Ramos (cell line): ENCODE data around the gene AFG3L2.
"Not testable (repeated sequence)": the region's sequence is repeated elsewhere in the genome, so short reads cannot be mapped to it uniquely, and the experiment has no call there.

Experiments used
- in situ Hi-C: fragments of 300-500 bp; cut with MboI; formaldehyde crosslinking; loops from one replicate; pipeline ENCODE4 v1.14.3; 2022; ENCODE audit warnings: low sequenced_read_pairs; ENCODE audit not compliant: unreplicated experiment

Gene AFG3L2

DNA sequence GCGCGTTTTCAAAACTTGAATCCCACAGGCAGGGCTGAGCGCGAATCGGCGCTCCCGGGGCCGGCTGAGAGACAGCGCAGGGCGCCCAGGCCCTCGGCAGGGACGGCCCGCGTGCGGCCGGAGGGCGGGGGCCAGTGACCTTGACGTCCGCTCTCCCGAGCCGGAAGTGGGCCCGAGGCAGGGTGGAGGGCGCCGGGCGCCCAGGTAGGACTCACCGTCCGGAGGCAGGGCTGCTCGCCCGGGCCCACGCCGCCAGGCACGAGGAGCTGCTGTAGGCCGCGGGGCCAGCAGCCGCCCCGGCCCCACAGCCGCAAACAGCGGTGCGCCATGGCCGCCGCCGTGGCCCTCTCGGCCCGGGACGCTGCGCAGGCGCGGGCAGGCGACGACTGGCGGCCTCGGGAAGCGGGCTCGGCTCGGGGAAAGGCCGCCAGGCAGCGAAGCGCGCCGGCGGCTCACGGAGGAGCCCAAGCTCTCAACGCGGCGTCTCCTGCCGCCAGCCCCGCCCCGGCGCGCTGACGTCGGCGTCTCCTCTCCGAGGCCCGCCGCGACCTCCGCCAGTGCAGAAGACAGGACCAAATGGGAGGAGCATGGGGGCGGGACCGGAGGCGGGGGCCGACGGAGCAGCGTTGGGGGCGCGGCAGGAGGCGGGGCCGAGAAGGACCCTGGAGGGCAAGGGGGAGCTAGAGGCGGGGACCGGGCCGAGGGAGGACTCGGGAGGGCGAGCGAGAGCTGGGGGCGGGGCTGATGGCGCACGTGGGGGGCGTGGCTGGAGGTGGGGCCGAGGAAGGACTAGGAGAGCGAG, at the start of gene AFG3L2:
Gene AFG3L2 (minus strand): TSS at position 474 of the 802 bp plus-strand sequence. CDS start 145 bp downstream, at position 329.
- in situ Hi-C loops, result loop anchor here (5.0 to 25.0 kb wide), 2 partner anchors 40 to 560 kb away; partner anchors contain the start of gene SEH1L

DNA sequence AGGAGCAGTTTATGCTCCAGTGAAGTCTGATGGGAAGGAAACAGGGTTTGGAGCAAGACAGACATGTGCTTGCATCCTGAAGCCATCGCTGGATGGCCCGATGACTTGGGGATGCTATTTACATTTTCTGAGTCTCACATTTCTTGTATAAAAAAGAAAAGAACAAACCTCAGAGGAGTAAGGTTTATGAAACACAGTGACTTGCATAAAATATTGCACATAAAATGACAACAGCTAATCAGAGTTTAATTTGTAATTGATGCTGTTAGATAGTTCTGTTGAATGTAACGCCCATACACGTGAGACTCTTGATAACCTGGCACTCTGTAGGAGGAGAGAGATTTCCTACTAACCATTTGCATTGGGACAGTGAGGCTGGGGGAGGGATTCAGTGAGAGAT, 47.2 kb upstream of the AFG3L2 start:
- in situ Hi-C loops, result no loop called here

DNA sequence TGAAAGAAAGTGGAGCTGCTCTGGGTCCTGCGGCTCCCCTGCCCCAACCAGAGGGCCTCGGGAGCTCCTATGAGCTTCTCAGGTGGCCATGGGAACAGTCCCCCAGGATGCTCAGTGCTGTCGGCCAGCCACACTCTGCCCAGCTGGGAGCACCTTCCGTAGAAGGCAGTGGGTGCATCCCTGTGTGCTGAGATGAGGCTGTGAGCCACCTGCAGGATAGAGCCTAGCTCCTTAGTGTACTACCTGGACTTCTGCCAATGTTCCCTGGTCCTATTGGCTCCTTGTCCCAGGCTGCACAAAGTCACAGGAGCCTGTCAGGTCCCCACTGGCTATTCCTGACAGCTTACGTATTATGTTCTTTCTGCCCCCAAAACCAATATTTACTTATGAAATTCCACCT, 46.8 kb upstream of the AFG3L2 start:
- in situ Hi-C loops, result no loop called here

DNA sequence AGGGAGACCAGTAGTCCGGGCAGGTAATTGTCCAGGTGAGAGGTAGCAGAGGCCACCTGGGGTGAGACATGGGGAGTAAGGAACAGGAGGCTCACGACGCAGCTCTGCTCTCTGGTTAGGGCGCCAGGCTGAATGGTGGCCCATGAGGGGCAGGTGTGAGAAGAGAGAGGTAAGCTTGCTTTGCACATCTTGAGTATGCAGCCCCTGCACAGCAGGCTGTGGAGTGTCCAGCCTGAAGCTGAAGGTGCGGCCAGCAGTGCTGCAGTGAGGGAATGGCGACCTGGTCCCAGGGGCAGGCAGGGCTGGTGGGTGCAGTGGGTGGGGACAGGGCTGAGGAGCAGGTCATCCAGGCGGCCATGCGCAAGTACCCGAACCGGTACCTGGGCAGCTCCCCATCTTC, 46.4 kb upstream of the AFG3L2 start:
- in situ Hi-C loops, result no loop called here

DNA sequence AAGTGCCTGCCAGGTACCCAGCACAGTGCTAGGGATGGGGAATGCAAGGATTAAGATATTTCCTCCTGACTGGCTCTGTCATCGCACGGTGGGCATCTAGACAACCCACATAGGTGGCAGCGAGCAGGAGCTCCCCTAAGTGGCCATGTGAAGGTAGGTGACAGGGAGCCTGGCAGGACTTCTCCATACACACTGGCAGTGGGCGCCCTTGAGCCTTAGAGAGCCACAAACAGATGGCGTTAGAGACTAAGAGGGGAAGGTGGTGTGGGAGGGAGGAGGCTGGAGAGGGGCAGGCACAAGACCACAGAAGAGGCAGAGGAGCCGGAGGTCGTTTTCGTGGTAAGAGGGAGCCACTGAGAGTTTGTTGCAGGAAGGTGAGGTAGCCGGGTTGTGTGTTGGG, 45.9 kb upstream of the AFG3L2 start:
- in situ Hi-C loops, result no loop called here

DNA sequence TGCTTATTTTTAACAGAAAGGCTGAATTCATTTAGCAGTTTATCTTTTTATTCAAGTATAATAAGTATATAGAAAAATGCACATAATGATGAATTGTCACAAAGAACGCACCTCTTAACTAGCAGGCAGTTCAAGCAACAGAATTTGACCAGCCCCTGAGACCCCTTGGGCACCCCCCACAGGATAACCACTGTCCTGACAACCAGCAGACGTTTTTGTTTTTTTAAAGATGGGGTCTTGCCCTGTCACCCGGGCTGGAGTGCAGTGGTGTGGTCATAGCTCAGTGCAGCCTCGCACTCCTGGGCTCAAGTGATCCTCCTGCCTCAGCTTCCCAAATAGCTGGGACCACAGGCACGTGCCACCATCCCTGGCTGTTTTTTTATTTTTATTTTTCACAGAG, 44.7 kb upstream of the AFG3L2 start:
- in situ Hi-C loops, result no loop called here

DNA sequence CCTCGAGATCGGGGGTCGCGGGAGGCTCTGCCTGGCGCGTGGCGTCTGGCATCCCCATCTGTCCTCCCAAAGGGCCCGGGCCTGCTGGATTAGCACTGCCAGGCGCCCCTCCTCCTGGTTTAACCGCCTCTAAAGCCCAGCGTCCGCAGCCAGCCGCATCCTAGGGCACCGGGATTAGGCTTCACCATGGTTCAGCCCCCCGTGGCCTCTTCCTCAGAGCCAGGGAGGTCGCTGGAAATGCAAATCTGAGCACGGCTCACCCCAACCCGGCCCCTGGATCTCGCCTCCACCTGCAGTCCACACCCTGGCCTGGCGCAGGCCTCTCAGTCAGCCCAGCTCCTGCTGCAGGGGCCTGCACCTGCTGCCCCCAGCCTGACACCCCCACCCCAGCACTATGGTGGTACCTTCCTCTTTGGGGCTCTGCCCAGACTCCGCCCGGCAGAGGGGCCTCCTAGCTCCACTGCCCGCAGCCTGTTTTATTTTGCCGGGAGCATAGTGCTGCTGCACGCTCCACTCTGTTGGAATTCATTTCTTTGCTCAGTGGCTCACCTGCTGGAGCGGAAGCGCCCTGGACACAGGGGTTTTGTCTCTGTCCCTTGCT, 43.9 kb upstream of the AFG3L2 start:
- in situ Hi-C loops, result no loop called here

DNA sequence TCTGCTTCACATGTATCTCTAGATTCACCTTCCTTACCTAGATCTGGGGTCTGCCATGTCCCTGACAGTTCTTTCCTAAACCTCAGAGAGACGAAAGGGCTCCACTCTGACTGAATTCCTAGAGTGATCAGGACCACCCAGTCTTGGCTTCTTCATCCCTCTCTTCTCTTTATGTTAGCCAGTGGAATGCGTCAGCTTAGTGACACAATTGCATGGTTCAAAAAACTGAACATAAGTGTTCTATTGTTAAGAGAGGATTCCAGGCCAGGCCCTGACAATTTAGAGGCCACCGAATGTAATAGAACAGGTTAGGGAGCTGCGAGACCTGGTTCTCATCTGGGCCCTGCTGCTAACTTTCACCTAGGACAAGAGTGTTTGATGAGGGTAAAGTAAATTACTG, 40.7 kb upstream of the AFG3L2 start:
- in situ Hi-C loops, result loop anchor here (5.0 kb wide), 1 partner anchor 40 kb away; the partner anchor contains the start of gene AFG3L2

DNA sequence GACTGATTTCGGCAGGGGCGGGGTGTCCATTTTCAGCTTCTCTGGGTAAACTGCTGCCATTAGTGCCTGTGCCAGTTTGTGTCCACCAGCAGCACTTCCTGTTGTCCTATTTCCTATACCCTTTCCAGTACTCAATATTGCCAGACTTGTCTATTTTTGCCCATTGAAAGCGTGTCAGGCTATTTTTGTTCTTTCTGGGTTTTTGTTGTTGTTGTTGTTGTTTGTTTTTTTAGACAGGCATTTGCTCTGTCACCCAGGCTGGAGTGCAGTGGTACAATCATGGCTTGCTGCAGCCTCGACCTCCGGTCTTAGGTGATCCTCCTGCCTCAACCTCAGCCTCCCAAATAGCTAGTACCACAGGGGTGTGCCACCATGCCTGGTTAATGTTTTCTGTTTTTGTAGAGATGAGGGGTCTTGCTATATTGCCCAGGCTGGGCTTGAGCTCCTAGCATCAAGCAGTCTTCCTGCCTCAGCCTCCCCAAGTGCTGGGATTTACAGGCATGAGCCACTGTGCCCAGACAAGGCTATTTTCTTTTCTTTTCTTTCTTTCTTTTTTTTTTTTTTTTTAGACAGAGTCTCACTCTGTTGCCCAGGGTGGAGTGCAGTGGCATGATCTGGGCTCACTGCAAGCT, 39.2 kb upstream of the AFG3L2 start:
- in situ Hi-C loops, result loop anchor here (5.0 kb wide), 1 partner anchor 39 kb away; the partner anchor contains the start of gene AFG3L2

DNA sequence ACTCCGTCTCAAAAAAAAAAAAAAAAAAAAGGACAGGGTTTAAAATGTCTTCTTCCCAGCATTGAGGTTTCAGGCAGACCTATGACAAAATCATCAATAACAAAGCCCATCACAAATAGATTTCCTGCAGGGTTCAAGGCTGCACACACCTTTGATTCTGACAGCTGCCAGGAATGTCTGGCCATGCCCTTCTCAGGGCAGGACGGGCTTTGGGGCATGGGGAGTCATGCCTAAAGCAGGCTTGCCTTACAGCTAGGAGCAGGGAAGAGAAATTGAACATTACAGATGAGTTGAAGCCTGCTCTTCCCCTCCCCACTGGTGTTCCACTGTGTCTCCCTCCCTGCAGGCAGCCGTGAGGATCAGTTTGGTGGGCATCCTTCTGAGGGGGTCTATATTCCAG, 34.4 kb upstream of the AFG3L2 start:
- in situ Hi-C loops, result no loop called here

DNA sequence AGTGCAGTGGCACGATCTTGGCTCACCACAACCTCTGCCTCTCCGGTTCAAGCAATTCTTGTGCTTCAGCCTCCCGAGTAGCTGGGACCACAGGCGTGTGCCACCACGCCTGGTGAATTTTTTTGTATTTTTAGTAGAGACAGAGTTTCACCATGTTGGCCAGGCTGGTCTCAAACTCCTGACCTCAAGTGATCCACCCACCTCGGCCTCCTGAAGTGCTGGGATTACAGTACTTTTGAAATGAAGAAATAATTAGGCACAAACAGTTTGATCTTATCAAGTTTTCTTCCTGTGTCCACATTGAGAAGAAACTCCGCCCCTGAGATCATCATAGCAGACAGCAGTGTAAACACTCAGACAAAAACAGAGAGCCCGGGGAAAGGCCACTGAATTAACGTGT, 33.7 kb upstream of the AFG3L2 start:
- in situ Hi-C loops, result not testable (repeated sequence)

DNA sequence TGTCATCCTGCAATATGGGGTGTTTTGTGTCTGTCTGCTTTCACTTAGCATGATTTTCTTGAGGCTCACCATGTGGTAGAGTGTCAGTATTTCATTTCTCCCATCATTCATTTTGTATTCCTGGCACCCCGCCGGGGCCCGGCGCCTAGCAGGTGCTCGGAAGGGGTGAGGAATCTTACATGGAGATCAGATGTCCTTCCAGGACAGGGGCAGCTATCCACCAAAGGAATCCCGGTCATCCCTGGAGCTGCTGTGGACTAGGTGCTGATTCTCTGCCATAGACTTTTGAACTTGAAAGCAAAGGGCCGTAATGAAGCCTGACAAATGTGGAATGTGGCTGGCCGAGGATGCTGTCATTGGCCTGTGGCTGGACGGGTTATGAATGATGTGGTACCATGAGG, 33.1 kb upstream of the AFG3L2 start:
- in situ Hi-C loops, result no loop called here

DNA sequence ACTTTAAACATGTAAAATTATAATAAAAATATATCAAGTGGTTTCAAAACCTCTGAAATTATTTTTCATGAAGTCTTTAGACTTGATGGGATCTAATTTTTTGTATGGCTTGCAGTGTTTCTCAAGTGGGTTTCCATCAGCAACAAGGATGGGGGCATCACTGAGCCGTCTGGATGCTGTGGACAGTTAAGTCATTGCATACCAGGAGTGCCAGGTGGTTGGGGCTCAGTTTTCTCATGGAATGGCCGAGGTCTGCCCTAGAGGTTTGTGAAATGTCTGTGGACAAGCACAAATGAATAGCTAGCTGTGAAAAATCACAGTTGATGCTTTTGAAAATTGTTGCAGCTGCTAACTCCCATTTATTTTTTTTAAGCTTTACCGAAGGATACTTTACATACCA, 32.4 kb upstream of the AFG3L2 start:
- in situ Hi-C loops, result no loop called here

DNA sequence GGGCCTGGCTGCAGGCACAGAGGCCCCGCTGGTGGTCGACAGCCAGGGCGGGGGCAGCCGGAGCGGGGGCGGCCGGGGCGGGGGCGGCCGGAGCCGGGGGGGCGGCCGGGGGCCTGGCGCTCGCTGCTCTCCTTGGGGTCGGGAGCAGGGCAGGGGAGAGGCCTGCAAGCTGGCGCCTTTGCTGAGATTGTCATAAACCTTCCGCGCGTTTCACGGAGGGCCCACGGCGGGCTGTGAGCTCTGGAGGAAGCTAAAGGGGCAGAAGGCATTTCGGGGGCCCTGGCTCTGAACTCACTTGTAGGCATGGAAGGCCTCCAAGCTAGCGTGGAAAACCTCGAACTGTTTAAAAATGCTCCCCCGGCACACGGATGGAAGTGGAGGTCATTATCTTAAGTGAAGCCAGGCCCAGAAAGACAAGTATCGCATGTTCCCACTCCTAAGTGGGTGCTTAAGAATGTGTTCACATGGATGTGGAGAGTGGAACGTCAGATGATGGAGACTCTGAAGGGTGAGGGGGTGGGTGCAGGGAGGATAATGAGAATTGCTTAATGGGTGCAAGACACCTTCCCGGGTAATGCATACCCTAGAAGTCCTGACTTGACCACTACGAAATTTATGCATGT, 31.3 kb upstream of the AFG3L2 start:
- in situ Hi-C loops, result no loop called here

DNA sequence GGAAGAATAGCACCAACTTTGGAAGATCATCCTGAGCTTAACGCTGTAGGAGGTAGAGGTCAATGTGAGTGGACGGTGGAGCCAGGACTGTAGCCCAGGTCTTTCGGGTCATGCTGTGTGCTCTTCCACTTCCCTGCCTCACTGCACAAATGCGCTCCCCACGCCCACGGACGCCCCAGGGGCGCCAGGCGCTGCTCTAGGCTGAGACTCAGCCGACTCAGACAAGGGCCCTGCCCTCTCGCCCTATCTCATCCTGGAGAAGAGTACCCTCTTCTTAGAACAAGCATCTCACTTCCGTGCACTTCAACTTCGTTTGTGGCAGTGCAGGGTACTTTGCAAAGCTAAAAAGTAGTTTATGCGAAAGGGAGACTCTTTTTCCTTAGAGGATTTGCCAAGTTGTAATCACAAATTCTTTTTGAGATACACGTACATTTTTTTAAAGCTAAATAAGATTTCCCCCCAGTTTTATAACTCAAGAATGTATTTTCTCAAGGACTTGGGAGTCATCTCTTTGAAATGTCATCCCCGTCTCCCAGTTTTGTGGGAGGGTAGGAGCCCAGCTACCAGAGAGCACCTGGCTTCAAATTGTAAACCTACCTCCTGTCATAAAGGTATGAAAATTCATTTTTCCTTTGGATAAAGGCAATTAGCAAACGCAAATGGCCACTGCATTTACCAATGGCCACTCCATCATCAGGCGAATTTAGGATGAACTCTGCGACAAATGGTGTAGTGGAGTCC, 29.5 kb upstream of the AFG3L2 start:
- in situ Hi-C loops, result no loop called here

DNA sequence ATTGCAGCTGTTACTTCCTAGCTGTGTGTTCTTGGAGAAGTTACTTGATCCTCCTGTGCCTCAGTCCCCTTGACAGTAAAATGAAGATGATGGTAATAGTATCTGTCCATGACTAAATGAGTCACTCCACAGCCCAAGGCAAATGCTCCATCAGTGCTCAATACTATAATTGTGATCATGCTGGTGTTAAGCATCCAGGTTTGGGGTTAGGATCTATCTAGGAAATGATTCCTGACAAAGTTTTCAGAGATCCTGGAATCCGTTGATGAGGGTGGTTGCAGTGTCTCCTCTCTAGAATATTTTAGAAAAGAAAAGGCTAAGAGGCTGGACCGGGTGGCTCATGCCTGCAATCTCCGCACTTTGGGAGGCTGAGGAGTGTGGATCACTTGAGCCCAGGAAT, 28.0 kb upstream of the AFG3L2 start:
- in situ Hi-C loops, result no loop called here

DNA sequence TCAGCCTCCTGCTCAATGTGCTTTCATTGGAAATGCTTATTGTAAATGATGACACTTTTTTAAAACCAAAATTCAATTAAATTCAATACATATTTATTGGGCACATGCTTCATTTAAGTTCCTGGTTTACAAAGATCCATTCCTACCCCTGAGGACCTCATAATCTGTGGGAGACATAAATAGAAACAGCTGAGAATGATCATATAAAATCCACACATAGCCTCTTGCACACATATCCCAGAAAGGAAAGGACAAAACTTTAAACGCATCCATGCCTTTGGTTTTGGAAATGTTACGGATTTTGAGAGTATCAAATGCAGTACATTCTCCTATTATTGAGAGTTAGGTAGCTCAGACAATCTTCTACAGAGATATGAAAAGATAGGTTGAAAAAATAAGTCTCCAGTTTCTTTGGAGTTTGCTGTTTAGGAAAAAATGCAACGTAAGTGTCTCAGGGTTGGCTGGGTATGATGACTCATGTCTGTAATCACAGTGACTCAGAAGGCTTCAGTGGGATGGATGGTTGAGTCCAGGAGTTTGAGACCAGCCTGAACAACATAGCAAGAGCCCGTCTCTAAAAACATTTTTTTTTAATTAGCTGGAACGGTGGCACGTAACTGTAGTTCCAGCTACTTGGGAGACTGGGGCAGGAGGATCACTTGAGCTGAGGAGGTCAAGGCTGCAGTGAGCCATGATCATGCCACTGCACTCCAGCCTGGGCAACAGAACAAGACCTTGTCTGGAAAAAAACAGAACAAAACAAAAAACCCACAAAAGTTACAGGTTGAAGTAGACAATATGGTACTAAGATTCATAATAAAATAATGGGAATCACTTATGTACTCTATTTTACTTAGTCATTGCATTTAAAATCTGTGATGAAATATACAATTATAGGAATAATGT, 26.8 kb upstream of the AFG3L2 start:
- in situ Hi-C loops, result no loop called here

DNA sequence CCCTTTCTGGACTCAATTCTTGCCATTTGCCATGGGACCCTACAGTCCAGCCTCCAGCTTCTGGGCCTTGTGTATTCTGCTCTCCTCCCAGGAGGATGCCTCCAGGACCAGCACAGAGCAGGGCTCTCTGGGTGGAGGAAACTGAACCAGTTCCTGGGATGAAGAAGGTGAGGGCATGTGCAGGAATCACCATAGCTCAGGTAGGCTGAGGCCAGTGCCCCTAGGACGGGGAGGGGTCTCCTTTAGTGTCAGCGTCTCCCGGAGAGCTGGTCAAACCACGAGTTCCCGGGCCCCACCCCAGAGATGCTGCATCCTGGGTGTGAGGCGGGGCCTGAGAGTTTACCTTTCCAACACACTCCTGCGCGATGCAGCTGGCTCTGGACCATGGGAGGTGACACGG, 24.9 kb upstream of the AFG3L2 start:
- in situ Hi-C loops, result no loop called here

DNA sequence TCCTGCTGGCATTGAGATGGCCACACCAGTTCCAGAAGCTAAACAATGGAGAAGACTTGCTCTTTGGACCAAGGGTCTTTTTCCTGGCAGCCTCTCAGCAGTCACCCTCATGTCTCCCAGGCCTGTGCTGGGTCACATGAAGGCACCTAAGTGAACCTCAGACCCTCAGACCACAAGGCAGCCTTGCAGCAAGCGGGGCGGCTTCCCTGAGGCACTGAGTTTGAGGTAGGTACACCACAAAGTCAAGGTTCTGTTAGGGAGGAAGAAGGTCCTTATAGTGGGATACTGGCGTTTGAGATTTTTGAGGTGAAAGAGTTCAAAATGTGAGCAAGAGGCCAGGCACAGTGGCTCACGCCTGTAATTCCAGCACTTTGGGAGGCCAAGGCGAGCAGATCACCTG, 22.2 kb upstream of the AFG3L2 start:
- in situ Hi-C loops, result loop anchor here (25.0 kb wide), 1 partner anchor 538 kb away; the partner anchor contains the start of gene SEH1L
